Stimulated activated naive CD8-positive, alpha-beta T cell treated with anti-CD3 and anti-CD28 coated beads, Interleukin-15, Interleukin-2, amounts not matched to agents 100 ng/mL and 50 ng/mL, for 24 hours (primary cell): ENCODE results near the gene KAZN.

Experiments
- H3K27ac Mint-ChIP-seq: one replicate; pipeline ENCODE4 v1.8.0; 2021; ENCODE audit warnings: mild to moderate bottlenecking, mixed read lengths
- H3K27me3 Mint-ChIP-seq: one replicate; pipeline ENCODE4 v1.8.0; 2021; ENCODE audit warnings: mixed read lengths
- H3K36me3 Mint-ChIP-seq: one replicate; pipeline ENCODE4 v1.8.0; 2021; ENCODE audit warnings: low read depth, mixed read lengths
- H3K4me1 Mint-ChIP-seq: one replicate; pipeline ENCODE4 v1.8.0; 2021; ENCODE audit warnings: low read depth, mixed read lengths
- H3K4me3 Mint-ChIP-seq: one replicate; pipeline ENCODE4 v1.8.0; 2021; ENCODE audit warnings: mild to moderate bottlenecking, mixed read lengths
- H3K9me3 Mint-ChIP-seq: one replicate; pipeline ENCODE4 v1.8.0; 2021; ENCODE audit warnings: mixed read lengths

Gene KAZN

DNA sequence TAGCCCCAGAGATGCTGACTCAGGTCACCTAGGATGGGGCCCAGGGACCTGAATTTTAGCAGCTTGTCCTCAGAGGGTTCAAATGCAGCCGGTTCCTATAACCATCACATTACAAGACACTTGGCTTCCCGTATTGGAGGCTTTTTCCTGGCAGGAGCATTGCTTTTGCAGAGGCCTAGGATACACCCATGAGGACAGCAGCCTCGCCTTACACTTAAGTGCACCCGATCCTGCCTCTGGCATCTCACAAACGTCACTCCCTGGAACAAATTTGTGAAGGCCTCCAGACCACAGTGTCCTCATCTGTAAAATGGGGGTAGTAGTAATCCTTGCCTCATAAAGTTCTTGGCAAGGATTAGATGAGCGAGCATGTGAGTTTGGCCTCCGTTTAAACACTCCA is 130.0 kb downstream of the KAZN start:
- no peaks in the 10 kb centered on the region for H3K4me1 Mint-ChIP-seq
- H3K27ac Mint-ChIP-seq: no peak overlapping the region
- no peaks in the 10 kb centered on the region for H3K9me3 Mint-ChIP-seq
- H3K4me3 Mint-ChIP-seq: no peak overlapping the region
- H3K27me3 Mint-ChIP-seq: no peaks in the 10 kb centered on the region
- no peaks in the 10 kb centered on the region for H3K36me3 Mint-ChIP-seq

GRCh38 chr1:14732728-14733047 is 134.2 kb downstream of the KAZN start:
- H3K9me3 Mint-ChIP-seq: no peaks in the 10 kb centered on the region
- peaks cover 7% of the 10 kb centered on the region for H3K27me3 Mint-ChIP-seq
- no peaks in the 10 kb centered on the region for H3K4me1 Mint-ChIP-seq
- no peak overlapping the region for H3K4me3 Mint-ChIP-seq
- no peaks in the 10 kb centered on the region for H3K36me3 Mint-ChIP-seq
- no peak overlapping the region for H3K27ac Mint-ChIP-seq

DNA sequence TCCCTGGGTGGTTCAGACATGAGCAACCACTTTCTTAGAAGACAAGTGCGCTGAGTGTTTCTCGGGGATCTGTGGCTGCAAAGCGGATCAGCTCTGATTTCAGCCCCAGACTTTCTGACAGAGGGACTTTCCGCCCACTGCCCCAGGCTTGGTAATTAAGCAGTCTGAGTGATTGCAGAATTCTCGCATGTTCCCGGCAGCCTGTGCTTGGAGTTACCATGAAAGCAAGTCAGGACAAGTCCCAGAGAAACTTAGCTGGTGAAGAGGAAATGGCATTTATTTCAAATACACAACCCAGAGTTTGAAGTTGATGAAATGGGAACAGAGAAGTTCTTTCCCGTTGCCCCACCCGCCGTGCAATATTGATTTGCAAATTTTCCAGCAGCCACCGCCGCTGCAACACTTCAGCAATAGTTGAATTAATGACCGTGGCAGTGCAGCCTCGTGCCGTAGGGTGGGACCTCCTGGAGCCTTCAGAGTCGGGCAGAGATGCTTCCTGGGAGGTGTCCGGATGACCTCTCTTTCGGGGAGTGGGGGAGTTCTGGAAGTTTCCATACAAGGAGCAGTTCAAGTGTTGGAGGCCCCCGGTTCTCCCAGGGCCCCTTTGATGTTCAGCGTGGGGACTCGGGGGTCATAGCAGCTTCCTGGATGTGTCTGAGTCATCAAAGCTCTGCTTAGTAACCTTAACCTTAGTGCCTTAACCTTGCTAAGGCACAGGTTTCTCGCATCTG is 134.7 kb downstream of the KAZN start:
- no peaks in the 10 kb centered on the region for H3K36me3 Mint-ChIP-seq

GRCh38 chr1:14733779-14734140 is 135.3 kb downstream of the KAZN start:
- no peaks in the 10 kb centered on the region for H3K36me3 Mint-ChIP-seq
- H3K4me3 Mint-ChIP-seq: no peak overlapping the region
- no peak overlapping the region for H3K27ac Mint-ChIP-seq
- H3K27me3 Mint-ChIP-seq: peaks cover 7% of the 10 kb centered on the region
- no peaks in the 10 kb centered on the region for H3K9me3 Mint-ChIP-seq
- H3K4me1 Mint-ChIP-seq: no peaks in the 10 kb centered on the region

More for the DNA sequence above, 134.7 kb downstream of the KAZN start:
- Mint-ChIP-seq H3K27ac (no peak overlapping the region), H3K4me1 (no peaks in the 10 kb centered on the region), H3K9me3 (no peaks in the 10 kb centered on the region), H3K4me3 (no peak overlapping the region), H3K27me3 (peaks cover 7% of the 10 kb centered on the region)

- no peak overlapping the region for H3K27ac Mint-ChIP-seq
- no peaks in the 10 kb centered on the region for H3K4me1 Mint-ChIP-seq
- H3K27me3 Mint-ChIP-seq: peaks cover 14% of the 10 kb centered on the region
- H3K4me3 Mint-ChIP-seq: no peak overlapping the region
- H3K36me3 Mint-ChIP-seq: no peaks in the 10 kb centered on the region
- no peaks in the 10 kb centered on the region for H3K9me3 Mint-ChIP-seq
Measured at GRCh38 chr1:14735841-14736240, 137.4 kb downstream of the KAZN start.

DNA sequence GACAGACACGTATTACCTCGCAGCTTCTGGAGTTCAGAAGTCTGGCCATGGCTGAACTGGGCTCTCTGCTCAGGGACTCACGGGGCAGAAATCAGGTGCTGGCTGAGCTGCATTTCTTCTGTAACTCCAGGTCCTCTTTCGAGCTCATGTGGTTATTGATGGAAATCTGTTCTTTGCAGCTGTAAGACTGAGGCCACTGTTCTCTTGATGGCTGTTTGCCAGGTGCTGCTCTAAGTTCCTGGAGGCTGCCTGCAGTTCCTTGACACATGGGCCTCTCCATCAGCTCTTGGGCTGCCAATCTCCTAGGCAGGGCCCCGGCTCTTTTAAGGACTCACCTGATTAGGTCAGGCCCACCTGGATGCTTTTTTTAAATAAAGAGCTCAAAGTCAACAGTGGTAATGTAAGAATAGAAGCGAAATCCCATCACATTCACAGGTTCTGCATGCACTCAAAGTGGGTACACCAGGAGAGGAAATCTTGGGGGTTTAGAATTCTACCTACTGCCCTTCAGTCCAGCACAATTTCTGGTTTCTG is 139.1 kb downstream of the KAZN start:
- H3K4me3 Mint-ChIP-seq: no peak overlapping the region
- no peaks in the 10 kb centered on the region for H3K4me1 Mint-ChIP-seq
- H3K27ac Mint-ChIP-seq: no peak overlapping the region
- H3K36me3 Mint-ChIP-seq: no peaks in the 10 kb centered on the region
- H3K27me3 Mint-ChIP-seq: peaks cover 30% of the 10 kb centered on the region
- H3K9me3 Mint-ChIP-seq: no peaks in the 10 kb centered on the region

DNA sequence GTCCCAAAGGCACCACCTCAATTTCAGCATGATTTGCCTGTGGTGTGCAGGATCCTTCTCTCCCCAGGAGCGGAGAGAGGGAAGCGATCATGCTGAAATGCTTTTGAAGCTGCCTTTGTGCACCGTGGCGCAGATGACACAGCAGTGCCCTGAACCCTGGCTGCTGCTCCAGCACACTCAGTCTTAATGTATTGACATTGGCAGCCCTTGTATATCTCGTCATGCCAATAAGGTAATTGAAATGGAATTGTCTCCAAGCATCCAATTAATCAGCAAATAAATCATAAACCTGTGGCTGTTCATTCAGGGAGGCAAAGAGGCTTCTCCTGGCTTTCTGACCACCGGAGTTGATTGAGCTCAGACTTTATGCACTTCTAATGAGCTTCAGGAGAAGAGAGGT is 139.8 kb downstream of the KAZN start:
- H3K9me3 Mint-ChIP-seq: no peaks in the 10 kb centered on the region
- no peaks in the 10 kb centered on the region for H3K36me3 Mint-ChIP-seq
- no peak overlapping the region for H3K4me3 Mint-ChIP-seq
- peaks cover 34% of the 10 kb centered on the region for H3K27me3 Mint-ChIP-seq
- H3K27ac Mint-ChIP-seq: no peak overlapping the region
- H3K4me1 Mint-ChIP-seq: no peaks in the 10 kb centered on the region

GRCh38 chr1:14738647-14739046 is 140.2 kb downstream of the KAZN start:
- Mint-ChIP-seq H3K9me3 (no peaks in the 10 kb centered on the region), H3K4me1 (no peaks in the 10 kb centered on the region), H3K4me3 (no peak overlapping the region), H3K27me3 (peaks cover 34% of the 10 kb centered on the region), H3K27ac (no peak overlapping the region), H3K36me3 (no peaks in the 10 kb centered on the region)

DNA sequence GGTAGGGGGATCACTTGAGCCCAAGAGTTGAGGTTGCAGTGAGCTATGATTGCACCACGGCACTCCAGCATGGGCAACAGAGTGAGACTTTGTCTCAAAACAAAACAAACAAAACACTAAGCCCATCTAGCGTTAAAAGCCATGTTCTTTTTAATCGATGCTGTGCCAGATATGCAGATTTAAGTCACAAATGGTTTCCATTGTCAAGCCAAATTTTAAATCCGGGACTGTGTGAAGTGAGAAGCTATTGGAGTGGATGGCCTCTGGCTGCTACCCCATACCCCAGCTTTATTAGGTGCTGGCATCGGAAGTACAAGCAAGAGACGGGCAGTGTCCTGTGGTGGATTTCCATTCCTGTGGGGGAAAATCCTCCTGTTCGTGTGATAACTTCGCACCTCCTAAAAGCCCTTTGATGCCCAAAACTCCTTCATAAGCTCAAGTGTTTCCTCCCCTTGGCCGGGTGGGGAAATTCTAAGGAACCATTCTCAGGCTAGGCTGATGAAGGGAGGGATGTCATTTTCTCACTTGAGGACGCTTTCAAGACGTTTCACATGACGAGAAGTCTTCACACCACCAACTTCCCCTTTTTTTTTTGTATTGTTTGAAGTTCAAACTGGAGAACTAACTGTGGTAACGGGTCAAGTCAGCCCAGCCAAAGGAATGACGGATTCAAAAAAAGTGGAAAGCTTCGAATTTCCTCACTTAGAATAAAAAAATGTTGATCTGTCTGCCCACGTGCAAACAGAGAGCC is 140.8 kb downstream of the KAZN start:
- Mint-ChIP-seq H3K4me3 (no peak overlapping the region), H3K27ac (no peak overlapping the region), H3K36me3 (no peaks in the 10 kb centered on the region), H3K4me1 (no peaks in the 10 kb centered on the region), H3K27me3 (peaks cover 34% of the 10 kb centered on the region), H3K9me3 (no peaks in the 10 kb centered on the region)

DNA sequence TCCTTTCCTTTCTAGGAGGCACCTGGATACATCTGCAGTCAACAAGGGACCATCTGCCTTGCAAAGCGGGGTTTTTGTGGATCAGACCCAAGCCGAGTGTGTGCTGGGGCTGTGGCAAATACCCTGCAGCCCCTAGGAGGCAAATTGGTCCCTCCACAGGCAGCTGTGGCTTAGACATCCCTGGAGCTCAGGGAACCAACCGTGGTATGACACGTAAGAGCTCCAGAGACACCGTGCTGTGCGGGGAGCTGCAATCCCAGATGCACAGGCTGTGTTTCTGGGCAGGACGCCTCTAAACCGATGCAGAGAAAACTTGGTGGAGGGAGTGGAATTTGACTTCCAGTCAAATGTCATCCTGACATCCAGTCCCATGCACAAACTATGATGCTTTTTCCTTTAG is 141.5 kb downstream of the KAZN start:
- H3K36me3 Mint-ChIP-seq: no peaks in the 10 kb centered on the region
- H3K9me3 Mint-ChIP-seq: no peaks in the 10 kb centered on the region
- no peaks in the 10 kb centered on the region for H3K4me1 Mint-ChIP-seq
- H3K4me3 Mint-ChIP-seq: no peak overlapping the region
- peaks cover 34% of the 10 kb centered on the region for H3K27me3 Mint-ChIP-seq
- H3K27ac Mint-ChIP-seq: no peak overlapping the region

GRCh38 chr1:14741082-14741481 is 142.6 kb downstream of the KAZN start:
- no peaks in the 10 kb centered on the region for H3K9me3 Mint-ChIP-seq
- peaks cover 34% of the 10 kb centered on the region for H3K27me3 Mint-ChIP-seq
- H3K4me3 Mint-ChIP-seq: no peak overlapping the region

GRCh38 chr1:14741532-14741931 is 143.0 kb downstream of the KAZN start:
- Mint-ChIP-seq H3K9me3 (no peaks in the 10 kb centered on the region), H3K27me3 (peaks cover 34% of the 10 kb centered on the region), H3K27ac (no peak overlapping the region), H3K36me3 (no peaks in the 10 kb centered on the region), H3K4me1 (no peaks in the 10 kb centered on the region), H3K4me3 (no peak overlapping the region)

More at GRCh38 chr1:14741082-14741481, 142.6 kb downstream of the KAZN start:
- H3K4me1 Mint-ChIP-seq: no peaks in the 10 kb centered on the region
- no peaks in the 10 kb centered on the region for H3K36me3 Mint-ChIP-seq
- H3K27ac Mint-ChIP-seq: no peak overlapping the region

- H3K4me3 Mint-ChIP-seq: no peak overlapping the region
- H3K27me3 Mint-ChIP-seq: peaks cover 27% of the 10 kb centered on the region
- H3K36me3 Mint-ChIP-seq: no peaks in the 10 kb centered on the region
- no peaks in the 10 kb centered on the region for H3K9me3 Mint-ChIP-seq
- no peaks in the 10 kb centered on the region for H3K4me1 Mint-ChIP-seq
- H3K27ac Mint-ChIP-seq: no peak overlapping the region
Measured at GRCh38 chr1:14742181-14742980, 143.9 kb downstream of the KAZN start.

DNA sequence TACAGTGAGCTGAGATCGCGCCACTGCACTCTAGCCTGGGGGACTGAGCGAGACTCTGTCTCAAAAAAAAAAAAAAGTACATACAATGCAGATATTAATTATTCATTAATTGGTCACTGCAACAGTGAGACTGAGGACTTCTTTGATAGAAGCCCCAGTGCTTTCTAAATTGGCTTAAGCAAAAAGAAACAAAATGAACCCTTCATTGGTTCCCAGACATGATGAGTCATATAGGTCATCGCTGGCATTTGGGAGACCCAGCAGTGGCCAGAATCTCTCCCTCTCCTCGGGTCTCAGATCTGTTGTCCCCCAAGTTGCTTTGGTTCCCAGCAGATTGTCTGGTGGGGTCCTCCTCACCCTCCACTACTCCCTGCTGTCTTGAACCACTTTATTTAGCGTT is 144.9 kb downstream of the KAZN start:
- Mint-ChIP-seq H3K4me1 (no peaks in the 10 kb centered on the region), H3K36me3 (no peaks in the 10 kb centered on the region), H3K9me3 (no peaks in the 10 kb centered on the region), H3K4me3 (no peak overlapping the region), H3K27ac (no peak overlapping the region), H3K27me3 (peaks cover 27% of the 10 kb centered on the region)
